HG02970 (cell line): Measurements from ENCODE around the gene PPP2R5C.
"Not testable (repeated sequence)": the region's sequence is repeated elsewhere in the genome, so short reads cannot be mapped to it uniquely, and the experiment has no call there.

Experiments
- ATAC-seq: cut with Tn5 transposase; IDR thresholded peaks from one replicate; pipeline ENCODE4 v1.9.1; 2021; ENCODE audit warnings: mild to moderate bottlenecking, moderate library complexity, moderate number of reproducible peaks; ENCODE audit not compliant: unreplicated experiment, low FRiP score

The PPP2R5C gene

DNA sequence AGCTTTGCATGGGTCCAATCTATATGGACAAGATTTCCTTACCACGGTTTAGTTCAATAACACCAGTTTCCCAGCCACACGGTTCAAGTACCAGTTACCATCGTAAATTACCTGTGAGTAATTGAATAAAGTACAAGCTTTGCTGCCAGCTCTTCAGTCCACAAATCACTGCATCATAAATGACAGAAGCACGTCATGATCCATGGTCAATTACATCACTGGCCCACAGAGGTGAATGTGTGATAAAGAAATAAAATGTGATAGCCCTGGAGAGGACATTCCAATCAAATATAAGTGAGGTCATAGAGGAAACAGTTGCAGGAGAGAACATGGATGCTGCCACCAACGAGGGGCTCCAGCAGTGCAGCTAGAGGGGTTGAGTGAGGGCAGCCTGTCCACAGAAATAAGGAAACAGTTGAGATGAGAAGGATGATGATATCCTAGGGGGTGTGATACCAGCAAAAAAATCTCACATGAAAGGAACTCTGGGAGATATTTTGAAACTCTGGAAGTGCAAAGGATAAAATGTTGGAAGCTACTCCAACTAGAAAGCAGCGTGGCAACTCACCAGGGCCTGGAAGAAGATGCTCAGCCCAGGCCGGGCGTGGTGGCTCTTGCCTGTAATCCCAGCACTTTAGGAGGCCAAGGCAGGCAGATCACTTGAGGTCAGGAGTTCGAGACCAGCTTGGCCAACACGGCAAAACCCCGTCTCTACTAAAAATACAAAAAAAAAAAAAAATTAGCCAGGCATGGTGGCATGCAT lies 197.1 kb downstream of the PPP2R5C start:
- no peak for ATAC-seq

DNA sequence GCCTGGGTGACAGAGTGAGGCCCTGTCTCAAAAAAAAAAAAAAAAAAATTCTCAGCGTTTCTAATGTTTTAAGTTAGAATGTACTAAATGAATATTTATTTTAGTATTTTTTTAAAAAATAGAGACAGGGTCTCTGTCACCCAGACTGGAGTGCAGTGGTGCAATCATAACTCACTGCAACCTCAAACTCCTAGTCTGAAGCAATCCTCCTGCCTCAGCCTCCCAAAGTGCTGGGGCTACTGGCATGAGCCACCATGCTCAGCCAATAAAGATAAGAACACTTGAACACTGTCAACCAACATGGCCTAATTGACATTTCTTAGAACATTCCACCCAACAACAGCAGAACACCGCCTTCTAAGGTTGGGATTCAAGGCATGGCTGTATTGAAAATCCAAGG lies 197.8 kb downstream of the PPP2R5C start:
- ATAC-seq: no peak

DNA sequence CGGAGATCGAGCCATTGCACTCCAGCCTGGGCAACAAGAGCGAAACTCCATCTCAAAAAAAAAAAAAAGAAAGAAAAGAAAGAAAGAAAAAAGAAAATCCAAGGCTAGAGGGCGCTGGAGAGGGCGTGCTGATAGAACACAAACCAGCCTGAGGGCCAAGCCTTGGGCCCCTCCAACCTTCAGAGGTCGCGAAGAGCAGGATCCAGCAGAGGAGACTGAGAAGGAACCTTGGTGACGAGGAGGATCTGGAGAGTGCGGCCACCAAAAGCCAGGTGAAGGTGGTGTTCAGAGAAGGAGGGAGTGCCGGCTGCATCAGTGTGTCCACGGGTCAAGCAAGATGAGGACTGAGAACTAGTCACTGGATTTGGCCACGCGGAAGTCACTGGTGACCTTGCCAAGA lies 198.7 kb downstream of the PPP2R5C start:
- ATAC-seq: no peak

- no peak for ATAC-seq
Measured at GRCh38 chr14:101961011-101961721, 199.7 kb downstream of the PPP2R5C start.

- ATAC-seq: no peak
Measured at GRCh38 chr14:101961746-101962502, 200.4 kb downstream of the PPP2R5C start.

- ATAC-seq: no peak
Measured at GRCh38 chr14:101962503-101962874, 201.0 kb downstream of the PPP2R5C start.

DNA sequence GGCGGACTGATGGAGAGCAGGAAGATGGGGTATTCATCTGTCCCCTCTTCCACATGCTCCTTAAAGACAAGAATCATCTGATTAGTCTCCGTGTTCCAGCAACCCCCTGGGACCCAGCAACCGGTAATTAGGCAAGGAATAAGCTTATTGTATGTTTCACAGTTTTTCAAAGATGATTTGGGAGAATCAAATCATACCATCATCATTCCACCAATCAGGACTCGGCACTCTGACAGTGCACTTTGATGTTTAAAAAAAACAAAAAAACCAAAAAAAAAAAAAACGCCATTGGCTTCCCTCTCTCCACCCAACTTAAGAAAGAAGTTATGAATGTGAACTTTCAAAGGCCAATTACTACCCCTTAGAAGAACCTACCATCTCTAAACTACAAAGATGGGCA lies 201.5 kb downstream of the PPP2R5C start:
- ATAC-seq: no peak

GRCh38 chr14:101963656-101964296 lies 202.3 kb downstream of the PPP2R5C start:
- ATAC-seq: no peak

GRCh38 chr14:101964297-101965180 lies 203.0 kb downstream of the PPP2R5C start, which contains the start of gene DYNC1H1:
DYNC1H1 (plus strand) TSS chr14:101964573; CDS start chr14:101964692, 119 bp downstream.
- ATAC-seq: peak; percentile 88

DNA sequence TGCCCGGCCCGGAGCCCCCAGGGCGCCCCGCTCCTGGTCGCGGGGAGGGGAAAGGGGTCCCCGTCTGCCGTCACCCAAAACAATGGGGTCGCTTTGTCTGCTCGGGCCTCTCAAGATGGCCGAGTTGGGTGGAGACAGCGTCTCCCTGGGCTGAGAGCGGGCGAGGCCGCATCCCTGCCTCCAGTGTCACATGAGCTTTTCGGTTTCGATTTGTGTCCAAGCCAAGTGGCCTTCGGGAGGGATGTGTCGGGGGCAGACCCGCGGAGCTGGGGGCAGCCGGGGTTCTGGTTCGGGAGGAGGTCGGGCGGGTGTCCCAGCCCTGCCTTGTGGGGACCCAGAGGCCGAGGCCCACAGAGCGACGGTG lies 203.7 kb downstream of the PPP2R5C start:
- ATAC-seq: peak; percentile 32

- ATAC-seq: no peak
Measured at GRCh38 chr14:101965770-101966722, 204.5 kb downstream of the PPP2R5C start.

- no peak for ATAC-seq
Measured at GRCh38 chr14:101966742-101967141, 205.2 kb downstream of the PPP2R5C start.

- no peak for ATAC-seq
Measured at GRCh38 chr14:101968186-101968585, 206.7 kb downstream of the PPP2R5C start.

- ATAC-seq: no peak
Measured at GRCh38 chr14:101969481-101969880, 208.0 kb downstream of the PPP2R5C start.

- no peak for ATAC-seq
Measured at GRCh38 chr14:101970830-101971400, 209.4 kb downstream of the PPP2R5C start.

DNA sequence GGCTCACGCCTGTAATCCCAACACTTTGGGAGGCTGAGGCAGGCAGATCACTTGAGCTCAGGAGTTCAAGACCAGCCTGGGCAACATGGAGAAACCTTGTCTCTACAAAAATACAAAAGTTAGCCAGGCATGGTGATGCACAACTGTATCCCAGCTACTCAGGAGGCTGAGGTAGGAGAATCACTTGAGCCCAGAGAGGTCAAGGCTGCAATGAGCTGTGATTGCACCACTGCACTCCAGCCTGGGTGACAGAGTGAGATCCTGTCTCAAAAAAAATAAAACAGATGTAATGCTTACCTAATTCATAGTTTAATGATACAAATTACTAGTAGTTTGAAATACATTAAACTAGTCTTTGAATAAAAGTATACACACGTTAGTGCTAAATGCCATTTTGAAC lies 209.9 kb downstream of the PPP2R5C start:
- ATAC-seq: not testable (repeated sequence)

DNA sequence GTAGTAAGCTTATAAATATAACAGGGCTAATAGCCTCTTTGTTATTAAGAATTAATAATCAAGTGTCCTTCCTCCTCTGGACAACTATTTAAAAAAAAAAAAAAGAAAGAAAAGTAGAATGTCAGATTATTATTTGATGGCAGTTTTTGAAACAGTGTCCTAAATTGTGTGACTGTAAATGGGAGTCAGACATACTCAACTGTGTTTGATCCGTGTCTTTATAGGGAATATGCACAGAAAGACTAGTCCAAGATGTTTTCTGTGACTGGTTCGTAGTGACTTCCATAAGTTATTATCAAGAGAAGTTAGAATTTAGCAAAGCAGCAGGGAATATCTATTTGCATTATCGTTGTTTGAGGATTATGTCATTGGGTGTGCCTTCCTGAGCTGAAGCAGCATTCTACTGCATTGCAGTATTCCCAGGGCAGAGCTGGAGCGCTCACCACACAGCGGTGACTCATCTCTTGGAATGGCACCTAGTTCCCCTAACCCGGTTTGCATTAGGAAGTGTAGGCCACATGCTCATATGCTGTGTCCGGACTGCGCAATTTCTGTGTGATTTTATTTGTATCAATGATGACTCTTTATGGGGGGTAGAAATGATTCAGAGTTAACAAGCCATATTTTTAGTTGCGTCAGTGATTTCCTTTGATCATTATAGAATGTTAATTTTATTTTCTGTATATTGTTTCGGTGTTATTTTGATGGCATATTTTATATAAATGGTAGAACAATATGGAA lies 210.8 kb downstream of the PPP2R5C start:
- ATAC-seq: no peak

DNA sequence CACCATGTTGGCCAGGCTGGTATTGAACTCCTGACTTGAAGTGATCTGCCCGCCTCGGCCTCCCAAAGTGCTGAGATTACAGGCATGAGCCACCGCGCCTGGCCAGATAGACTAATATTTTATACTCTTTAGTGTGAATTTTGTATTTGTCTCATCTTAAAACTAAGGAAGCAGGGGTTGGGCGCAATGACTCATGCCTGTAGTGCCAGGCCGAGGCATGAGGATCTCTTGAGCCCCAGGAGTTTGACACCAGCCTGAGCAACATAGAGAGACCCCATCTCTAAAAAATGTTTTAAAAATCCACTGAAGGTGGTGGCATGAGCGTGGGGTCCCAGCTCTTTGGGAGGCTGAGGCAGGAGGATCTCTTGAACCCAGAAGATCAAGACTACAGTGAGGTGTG lies 211.8 kb downstream of the PPP2R5C start:
- no peak for ATAC-seq
